ENCODE data around the gene PANK3.

- TF ChIP-seq POLR2A (IDR thresholded peaks at IDR 0.05) (no peak), EP300 (IDR thresholded peaks at IDR 0.05) (no peak), CTCF (IDR thresholded peaks at IDR 0.05) (no peak), POLR2AphosphoS5 (IDR thresholded peaks at IDR 0.05) (peak in 2 of 4 donors; percentile 44 to 47)
Observed at GRCh38 chr5:168557389-168557788, 21.8 kb downstream of the PANK3 start.

All from sigmoid colon (tissue), 4 donors.